Measurements from ENCODE around the gene OR4D11. TPM values are rescaled to one million over a fixed set of nuclear protein-coding genes. Genes with fewer than 3 reads are reported as not detected.

The OR4D11 gene
- total and polyA plus RNA-seq, 9 of the 15 experiments (the other 6 are each of a cell fraction or from before 2014, with no cell fraction given), result not detected

DNA sequence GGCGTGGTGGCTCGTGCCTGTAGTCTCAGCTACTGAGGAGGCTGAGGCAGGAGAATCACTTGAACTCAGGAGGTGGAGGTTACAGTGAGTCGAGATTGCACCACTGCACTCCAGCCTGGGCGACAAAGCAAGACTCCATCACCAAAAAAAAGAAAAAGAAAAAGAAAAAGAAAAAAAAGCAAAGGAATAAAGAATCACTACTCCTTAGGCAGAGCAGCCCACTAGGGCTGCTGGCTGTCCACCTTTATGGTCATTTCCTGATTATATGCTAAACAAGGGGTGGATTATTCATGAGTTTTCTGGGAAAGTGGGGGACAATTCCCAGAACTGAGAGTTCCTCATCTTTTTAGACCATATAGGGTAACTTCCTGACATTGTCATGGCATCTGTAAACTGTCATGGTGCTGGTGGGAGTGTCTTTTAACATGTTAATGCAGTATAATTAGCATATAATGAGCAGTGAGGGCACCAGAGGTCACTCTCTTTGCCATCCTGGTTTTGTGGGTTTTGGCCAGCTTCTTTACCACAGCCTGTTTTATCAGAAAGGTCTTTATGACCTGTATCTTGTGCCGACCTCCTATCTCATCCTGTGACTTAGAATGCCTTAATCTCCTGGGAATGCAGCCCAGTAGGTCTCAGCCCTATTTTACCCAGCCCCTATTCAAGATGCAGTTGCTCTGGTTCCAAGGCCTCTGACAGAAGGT, 44.4 kb downstream of the OR4D11 start (continued):
- TF ChIP-seq GATAD2B (IDR thresholded peaks at IDR 0.05; ENCODE audit: borderline replicate concordance), result peak; percentile 48; the same call in 1 of the 2 replicates
- TF ChIP-seq, protein P1, sequence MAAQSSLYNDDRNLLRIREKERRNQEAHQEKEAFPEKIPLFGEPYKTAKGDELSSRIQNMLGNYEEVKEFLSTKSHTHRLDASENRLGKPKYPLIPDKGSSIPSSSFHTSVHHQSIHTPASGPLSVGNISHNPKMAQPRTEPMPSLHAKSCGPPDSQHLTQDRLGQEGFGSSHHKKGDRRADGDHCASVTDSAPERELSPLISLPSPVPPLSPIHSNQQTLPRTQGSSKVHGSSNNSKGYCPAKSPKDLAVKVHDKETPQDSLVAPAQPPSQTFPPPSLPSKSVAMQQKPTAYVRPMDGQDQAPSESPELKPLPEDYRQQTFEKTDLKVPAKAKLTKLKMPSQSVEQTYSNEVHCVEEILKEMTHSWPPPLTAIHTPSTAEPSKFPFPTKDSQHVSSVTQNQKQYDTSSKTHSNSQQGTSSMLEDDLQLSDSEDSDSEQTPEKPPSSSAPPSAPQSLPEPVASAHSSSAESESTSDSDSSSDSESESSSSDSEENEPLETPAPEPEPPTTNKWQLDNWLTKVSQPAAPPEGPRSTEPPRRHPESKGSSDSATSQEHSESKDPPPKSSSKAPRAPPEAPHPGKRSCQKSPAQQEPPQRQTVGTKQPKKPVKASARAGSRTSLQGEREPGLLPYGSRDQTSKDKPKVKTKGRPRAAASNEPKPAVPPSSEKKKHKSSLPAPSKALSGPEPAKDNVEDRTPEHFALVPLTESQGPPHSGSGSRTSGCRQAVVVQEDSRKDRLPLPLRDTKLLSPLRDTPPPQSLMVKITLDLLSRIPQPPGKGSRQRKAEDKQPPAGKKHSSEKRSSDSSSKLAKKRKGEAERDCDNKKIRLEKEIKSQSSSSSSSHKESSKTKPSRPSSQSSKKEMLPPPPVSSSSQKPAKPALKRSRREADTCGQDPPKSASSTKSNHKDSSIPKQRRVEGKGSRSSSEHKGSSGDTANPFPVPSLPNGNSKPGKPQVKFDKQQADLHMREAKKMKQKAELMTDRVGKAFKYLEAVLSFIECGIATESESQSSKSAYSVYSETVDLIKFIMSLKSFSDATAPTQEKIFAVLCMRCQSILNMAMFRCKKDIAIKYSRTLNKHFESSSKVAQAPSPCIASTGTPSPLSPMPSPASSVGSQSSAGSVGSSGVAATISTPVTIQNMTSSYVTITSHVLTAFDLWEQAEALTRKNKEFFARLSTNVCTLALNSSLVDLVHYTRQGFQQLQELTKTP (IDR thresholded peaks at IDR 0.05; ENCODE audit: low read depth in 1 of 2, partially characterized antibody in 2 of 2), result peak; percentile 90 to 99
- TF ChIP-seq CSDE1 (IDR thresholded peaks at IDR 0.05), result 0 out of 4 replicates have a peak, but pooled peaks of 1 of the 2 experiments have one; percentile 29
- TF ChIP-seq, protein P2, sequence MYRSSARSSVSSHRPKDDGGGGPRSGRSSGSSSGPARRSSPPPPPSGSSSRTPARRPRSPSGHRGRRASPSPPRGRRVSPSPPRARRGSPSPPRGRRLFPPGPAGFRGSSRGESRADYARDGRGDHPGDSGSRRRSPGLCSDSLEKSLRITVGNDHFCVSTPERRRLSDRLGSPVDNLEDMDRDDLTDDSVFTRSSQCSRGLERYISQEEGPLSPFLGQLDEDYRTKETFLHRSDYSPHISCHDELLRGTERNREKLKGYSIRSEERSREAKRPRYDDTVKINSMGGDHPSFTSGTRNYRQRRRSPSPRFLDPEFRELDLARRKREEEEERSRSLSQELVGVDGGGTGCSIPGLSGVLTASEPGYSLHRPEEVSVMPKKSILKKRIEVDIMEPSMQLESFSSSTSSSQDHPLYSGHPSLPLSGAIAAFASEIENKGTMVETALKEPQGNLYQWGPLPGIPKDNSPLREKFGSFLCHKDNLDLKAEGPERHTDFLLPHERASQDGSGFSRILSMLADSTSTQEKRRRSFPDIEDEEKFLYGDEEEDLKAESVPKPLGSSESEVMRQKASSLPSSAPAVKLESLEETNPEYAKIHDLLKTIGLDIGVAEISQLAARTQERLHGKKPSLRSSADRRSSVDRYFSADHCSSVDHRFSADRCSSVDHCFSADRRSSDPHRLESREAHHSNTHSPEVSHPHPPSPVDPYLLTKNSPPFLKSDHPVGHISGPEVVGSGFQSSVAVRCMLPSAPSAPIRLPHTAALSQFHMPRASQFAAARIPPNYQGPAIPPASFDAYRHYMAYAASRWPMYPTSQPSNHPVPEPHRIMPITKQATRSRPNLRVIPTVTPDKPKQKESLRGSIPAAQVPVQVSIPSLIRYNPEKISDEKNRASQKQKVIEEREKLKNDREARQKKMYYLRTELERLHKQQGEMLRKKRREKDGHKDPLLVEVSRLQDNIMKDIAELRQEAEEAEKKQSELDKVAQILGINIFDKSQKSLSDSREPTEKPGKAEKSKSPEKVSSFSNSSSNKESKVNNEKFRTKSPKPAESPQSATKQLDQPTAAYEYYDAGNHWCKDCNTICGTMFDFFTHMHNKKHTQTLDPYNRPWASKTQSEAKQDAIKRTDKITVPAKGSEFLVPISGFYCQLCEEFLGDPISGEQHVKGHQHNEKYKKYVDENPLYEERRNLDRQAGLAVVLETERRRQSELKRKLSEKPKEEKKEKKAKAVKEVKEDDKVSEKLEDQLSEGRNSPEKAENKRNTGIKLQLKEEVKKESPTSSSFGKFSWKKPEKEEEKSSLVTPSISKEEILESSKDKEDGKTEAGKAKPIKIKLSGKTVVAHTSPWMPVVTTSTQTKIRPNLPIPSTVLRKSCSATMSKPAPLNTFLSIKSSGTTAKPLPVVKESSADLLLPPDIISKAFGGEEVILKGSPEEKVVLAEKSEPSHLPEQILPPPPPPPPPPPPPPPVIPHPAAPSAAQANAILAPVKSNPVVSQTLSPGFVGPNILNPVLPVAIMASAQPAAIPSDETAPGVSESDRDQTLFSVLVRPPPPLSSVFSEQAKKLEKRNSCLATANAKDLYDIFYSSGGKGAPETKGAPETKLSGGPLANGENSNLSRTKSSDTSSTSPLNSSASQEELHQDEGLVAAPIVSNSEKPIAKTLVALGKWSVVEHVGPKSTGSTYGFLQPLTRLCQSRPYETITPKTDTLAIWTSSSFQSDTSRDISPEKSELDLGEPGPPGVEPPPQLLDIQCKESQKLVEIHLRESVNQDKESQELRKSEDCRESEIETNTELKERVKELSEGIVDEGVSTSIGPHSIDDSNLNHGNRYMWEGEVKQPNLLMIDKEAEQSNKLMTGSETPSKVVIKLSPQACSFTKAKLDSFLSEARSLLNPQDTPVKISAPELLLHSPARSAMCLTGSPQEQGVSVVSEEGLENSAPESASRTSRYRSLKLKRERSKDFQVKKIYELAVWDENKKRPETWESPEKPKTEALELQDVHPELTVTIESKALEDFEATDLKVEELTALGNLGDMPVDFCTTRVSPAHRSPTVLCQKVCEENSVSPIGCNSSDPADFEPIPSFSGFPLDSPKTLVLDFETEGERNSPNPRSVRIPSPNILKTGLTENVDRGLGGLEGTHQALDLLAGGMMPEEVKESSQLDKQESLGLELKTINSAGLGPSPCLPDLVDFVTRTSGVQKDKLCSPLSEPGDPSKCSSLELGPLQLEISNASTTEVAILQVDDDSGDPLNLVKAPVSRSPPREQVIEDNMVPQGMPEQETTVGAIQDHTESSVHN (IDR thresholded peaks at IDR 0.05; ENCODE audit: borderline replicate concordance in 1 of 2, low read depth in 1 of 2), result 0 out of 4 replicates have a peak, but pooled peaks of 1 of the 2 experiments have one; percentile 34
- peak; percentile 72; the same call in 1 of the 2 replicates for TF ChIP-seq ZEB2 (IDR thresholded peaks at IDR 0.05)
- peak; percentile 92; the same call in 1 of the 2 replicates for TF ChIP-seq THRAP3 (IDR thresholded peaks at IDR 0.05; ENCODE audit: borderline replicate concordance)
- 0 out of 2 replicates have a peak, but pooled peaks have one; percentile 16 for TF ChIP-seq TAL1 (IDR thresholded peaks at IDR 0.05)
- TF ChIP-seq, protein P3, sequence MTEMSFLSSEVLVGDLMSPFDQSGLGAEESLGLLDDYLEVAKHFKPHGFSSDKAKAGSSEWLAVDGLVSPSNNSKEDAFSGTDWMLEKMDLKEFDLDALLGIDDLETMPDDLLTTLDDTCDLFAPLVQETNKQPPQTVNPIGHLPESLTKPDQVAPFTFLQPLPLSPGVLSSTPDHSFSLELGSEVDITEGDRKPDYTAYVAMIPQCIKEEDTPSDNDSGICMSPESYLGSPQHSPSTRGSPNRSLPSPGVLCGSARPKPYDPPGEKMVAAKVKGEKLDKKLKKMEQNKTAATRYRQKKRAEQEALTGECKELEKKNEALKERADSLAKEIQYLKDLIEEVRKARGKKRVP (CRISPR knock-in tag; IDR thresholded peaks at IDR 0.05), result peak; percentile 46; the same call in 1 of the 2 replicates
- TF ChIP-seq HDAC2 (IDR thresholded peaks at IDR 0.05), result peak; percentile 77; the same call in 1 of the 2 replicates
- TF ChIP-seq NR2C2 (CRISPR knock-in tag; IDR thresholded peaks at IDR 0.05), result peak; percentile 42; the same call in 1 of the 2 replicates
- peak; percentile 82 for TF ChIP-seq NR2C2 (tag; IDR thresholded peaks at IDR 0.05)
- peak; percentile 99 for TF ChIP-seq POLR2B (IDR thresholded peaks at IDR 0.05; ENCODE audit: low read depth, partially characterized antibody)
- TF ChIP-seq SMARCA5 (IDR thresholded peaks at IDR 0.05), result peak; percentile 89
- TF ChIP-seq EP300 (IDR thresholded peaks at IDR 0.05; ENCODE audit: low read length), result peak; percentile 64; the same call in 1 of the 2 replicates
- TF ChIP-seq SMARCE1 (IDR thresholded peaks at IDR 0.05), result 0 out of 2 replicates have a peak, but pooled peaks have one; percentile 5

Measured in K562 (cell line).